NCI-H2029 treated with DMSO at 0.1 percent for 48 hours (cell line): ENCODE results near the gene PDZD4.
"Not testable (repeated sequence)": the region's sequence is repeated elsewhere in the genome, so short reads cannot be mapped to it uniquely, and the experiment has no call there.

Experiments
- DNase-seq: peaks from one replicate; lab custom pipeline; 2025; lab: John Stamatoyannopoulos, UW

Gene PDZD4

DNA sequence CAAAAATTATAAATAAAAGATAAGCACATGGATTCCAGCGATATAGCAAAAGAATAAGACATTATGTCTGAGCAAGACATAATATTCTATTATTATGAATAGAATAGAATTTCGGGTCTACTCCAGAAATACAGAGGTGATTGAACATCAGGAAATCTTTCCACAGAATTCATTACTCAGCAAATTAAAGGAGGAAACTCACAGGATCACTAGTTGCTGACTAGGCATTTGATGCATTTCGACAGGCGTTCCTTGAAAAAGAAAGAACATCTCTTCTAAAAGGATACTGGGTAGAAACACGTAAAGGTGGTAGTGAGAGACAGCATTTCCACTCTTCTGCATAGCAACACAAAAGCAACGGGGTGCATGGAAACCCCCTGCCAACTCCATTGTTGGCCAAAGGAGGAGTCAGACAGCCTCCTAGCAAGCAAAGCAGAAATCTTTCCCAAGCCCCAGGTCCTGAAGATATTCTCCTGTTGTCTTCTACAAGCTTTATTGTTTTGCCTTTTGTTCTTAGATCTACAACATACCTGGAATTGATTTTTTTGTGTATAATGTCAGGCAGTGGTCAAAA, 14.3 kb upstream of the PDZD4 start:
- DNase-seq: no peak

GRCh38 chrX:153836921-153837320, 6.6 kb upstream of the PDZD4 start:
- DNase-seq: no peak

GRCh38 chrX:153832728-153833127, 2.4 kb upstream of the PDZD4 start:
- no peak for DNase-seq

DNA sequence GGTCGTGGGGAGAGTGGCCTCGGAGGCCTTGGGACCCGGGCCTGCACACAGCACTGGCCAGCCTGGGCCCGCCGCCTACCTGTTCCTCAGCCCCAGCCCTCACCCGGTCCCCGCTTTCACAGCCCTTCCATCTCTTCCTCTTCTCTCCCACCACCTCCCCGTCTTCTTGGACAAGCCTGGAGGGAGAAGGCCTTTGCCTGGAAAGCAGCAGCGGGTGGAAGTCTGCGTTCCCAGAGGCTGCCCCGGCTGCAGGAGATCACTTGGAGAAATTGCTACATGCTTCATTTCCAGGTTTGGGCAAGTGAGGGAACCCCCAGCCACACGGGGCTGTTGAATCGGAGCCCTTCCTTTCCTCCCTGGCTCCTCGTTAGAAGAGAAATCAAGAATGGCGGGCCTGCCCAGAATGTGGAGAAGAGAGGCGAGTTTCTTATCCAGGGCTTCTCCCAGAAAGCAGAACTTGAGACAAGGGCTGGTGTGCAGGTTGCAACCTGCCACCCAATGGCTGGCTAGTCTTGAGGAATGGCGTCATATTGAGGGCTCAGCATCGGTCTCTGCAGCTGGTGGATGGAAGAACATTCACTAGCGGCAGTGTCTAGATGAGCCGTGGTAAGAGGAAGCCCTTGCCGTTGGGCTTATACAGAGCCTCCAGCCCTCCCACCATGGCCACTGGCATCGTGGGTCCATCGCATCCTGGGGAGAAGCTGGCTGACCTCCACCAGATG, 1.2 kb upstream of the PDZD4 start:
- no peak for DNase-seq

DNA sequence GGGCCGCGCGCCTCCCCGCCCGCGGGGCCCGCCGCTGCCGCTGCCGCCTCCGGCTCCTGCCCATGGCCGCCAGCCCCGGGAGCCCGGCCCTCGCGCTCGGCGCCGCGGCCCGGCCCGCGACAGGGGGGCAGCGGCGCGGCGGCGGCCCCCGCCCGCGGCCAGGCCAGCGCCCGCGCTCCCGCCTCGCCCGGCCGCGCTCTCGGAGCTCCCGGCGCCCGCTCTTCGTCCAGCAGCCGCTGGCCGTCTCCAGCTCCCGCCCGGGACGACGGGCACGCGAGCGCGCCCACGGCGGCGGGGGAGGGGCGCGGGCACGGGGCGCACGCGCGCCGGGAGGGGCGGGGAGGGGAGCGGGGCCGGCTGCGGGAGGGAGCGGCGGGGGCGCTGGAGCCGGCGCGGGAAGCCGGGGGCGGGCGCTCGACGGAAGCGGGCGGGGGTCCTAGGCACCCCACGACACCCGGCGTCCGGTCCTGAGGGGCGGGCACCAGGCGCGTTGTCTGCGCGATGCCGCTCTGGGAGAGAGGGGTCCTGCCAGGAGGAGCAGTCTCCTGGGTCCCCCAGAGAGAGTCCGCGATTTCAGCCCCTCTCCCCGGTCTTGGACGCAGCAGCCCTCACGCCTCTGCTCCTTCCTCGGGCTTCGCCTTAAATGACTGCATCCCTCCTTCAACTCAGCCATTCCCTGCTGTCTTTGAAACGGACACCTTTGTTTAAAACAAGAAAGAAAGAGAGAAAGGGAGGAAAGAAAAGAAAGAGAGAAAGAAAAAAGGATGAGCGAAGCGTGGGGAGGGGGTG, 490 bp upstream of the PDZD4 start:
- no peak for DNase-seq

DNA sequence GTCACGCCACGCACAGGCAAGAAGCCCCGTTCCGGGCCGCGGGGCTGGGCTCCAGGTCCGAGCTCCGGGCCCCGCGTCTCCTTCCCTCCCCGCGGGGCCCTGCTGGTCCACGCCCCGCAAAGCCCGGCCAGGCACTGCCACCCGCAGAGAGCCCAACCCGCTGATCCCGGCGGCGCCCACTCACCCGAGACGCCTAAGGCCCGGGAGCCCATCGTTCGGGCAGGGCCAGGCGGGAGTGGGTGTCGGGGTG, 870 bp downstream of the PDZD4 start:
- no peak for DNase-seq

GRCh38 chrX:153828723-153829548, 1.4 kb downstream of the PDZD4 start:
- no peak for DNase-seq

GRCh38 chrX:153828308-153828707, 2.0 kb downstream of the PDZD4 start:
- DNase-seq: no peak

GRCh38 chrX:153827903-153828302, 2.4 kb downstream of the PDZD4 start:
- no peak for DNase-seq

GRCh38 chrX:153827016-153827415, 3.3 kb downstream of the PDZD4 start:
- no peak for DNase-seq

- no peak for DNase-seq
Measured at GRCh38 chrX:153825042-153825441, 5.3 kb downstream of the PDZD4 start.

- DNase-seq: no peak
Measured at GRCh38 chrX:153824348-153824747, 6.0 kb downstream of the PDZD4 start.

DNA sequence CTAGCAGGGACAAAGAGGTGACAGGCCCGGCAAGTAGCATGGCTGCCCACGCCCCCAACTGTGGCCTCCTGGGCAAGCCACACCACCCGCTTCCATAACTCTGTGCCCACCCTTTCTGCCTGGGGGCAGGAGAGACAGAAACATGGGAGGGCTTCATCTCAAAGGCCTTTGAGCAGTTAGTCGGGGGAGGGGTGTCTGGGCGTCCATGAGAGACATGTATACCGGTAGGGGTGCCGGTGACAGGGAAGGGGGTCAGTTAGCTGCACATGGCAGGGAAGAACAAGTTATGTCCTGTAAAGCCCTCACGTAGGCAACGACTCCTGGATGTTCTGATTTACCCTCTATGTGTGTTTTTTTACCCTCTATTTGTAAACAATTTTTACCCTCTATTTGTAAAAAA, 9.3 kb downstream of the PDZD4 start:
- DNase-seq: no peak

DNA sequence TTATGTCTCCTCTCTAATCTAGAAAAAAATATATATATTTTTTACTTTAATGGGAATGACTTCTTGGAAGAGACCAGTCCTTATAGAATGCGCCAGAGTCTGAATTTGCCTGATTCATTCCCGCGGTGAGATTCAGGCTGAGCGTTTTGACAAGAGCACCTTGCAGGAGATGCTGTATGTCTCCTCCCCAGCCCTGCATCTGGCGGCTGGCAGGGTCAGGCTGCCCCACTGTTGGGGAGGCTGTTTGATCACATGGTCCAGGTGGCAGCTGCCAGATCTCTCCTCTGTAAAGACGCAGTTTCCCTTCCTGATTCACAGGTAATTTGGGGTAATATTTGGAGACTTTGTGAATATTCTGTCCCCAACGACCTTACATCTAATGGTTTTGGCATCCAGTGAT, 9.7 kb downstream of the PDZD4 start:
- DNase-seq: no peak

- no peak for DNase-seq
Measured at GRCh38 chrX:153819384-153820040, 10.8 kb downstream of the PDZD4 start.

DNA sequence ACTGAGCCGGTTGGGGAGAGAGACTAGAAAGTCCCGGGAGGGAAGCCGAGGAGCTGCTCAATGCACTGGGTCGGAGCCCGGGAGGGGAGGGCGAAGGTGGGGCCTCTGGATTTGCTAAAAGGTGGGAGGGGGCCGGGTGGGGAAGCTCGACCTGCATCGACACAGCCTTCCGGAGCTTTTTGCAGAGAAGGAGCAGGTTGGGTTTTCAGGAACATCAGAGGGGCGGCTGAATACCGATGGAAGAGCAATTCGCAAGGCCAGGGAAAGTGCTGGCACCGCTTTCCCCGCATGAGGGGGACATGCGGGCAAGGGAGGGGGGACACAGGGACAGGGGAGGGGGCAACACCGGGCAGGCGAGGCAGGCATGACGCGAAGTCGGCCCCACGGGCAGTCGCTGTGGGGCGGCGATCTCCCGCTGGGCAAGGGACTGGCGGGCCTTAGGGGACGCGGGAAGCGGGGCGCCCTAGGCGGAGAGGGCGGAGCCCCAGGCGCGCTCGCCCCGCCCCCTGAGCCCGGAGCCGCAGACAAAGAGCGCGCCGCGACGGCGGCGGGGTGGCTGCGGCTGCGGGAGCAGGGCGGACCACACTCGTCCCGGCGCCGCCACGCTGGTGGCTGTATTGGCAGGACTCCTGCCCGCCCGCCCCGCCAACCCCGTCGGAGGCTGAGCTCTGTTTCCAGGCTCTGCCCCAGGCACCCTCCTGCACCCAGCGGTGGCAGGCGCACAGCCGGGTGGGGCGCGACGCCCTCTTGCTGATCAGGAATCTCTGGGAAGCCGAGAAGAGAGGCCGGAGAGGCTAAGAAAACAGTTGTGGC, 11.6 kb downstream of the PDZD4 start:
- no peak for DNase-seq

DNA sequence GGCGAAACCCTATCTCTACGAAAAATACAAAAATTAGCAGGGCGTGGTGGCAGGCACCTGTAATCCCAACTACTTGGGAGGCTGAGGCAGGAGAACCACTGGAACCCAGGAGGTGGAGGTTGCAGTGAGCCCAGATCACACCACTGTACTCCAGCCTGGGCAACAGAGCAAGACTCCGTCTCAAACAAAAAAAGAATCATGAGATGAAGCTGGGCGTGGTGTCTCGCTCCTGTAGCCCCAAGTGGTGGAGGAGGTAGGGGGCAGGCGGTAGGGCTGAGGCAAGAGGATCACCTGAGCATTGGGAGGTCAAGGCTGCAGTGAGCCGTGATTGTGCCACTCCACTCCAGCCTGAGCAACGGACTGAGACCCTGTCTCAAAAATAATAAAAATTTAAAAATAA, 12.3 kb downstream of the PDZD4 start:
- not testable (repeated sequence) for DNase-seq

GRCh38 chrX:153816831-153817690, 13.3 kb downstream of the PDZD4 start:
- DNase-seq: no peak

DNA sequence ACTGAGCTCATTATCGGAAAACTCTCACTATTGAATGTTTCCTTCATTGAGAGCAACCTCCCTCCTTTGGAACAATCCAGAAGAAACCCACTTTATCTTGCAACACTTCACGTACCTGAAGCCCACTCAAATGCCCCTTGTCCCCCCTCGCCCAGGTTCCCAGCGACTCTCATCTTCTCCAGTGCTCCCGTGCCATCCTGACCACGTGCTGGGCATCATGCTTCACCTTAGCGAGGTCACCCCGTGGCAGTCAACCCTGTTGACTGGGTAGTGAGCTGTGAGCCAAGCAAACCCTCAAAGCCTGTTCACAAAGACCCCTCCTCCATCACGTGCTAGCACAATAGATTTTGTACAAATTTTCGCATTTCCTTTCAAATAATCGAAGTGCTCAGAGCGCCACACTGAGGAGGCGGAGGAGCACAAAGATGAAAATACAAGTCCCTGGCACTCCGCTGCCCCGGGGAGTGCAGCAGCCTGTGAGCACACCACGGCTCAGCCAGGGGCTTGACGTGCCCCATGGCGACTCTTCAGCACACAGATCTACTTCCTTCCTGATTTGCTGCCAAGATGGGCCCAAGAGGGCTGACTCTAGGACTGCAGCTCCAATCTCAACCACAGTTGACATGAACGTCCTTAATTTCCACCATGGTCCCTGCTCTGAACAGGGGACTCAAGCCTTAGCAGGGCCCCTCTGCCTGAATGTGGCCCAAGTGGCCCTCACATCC, 15.6 kb downstream of the PDZD4 start:
- no peak for DNase-seq

- no peak for DNase-seq
Measured at GRCh38 chrX:153813161-153813560, 17.2 kb downstream of the PDZD4 start.
